Activated CD8-positive, alpha-beta T cell treated with anti-CD3 and anti-CD28 coated beads for 36 hours (primary cell): ENCODE results near the gene TAF1D. TPM values are rescaled to one million over a fixed set of nuclear protein-coding genes. Genes with fewer than 3 reads are reported as not detected.
A peak's percentile ranks its signal among the peaks of the same experiment; 100 is the strongest.
"Not testable (repeated sequence)": the region's sequence is repeated elsewhere in the genome, so short reads cannot be mapped to it uniquely, and the experiment has no call there.

ENCODE experiments used
- ATAC-seq: fragments of 200-7000 bp; cut with Tn5 transposase; one replicate; pipeline ENCODE4 v1.10.0; 2021; ENCODE audit warnings: mild to moderate bottlenecking, moderate library complexity
- CTCF ChIA-PET: fragments of 350-600 bp; sonication (Branson Sonifier 250); formaldehyde crosslinking; loops from one replicate; lab custom pipeline; 2021; ENCODE audit warnings: antibody characterized with exemption; lab: Charles Lee
- POLR2A ChIA-PET: fragments of 350-600 bp; sonication (Branson Sonifier 250); formaldehyde crosslinking; loops from one replicate; lab custom pipeline; 2021; ENCODE audit warnings: antibody characterized with exemption; lab: Charles Lee
- DNase-seq: peaks from one replicate; pipeline ENCODE4 v3.0.0-alpha.2; 2020
- H3K27ac Mint-ChIP-seq: one replicate; pipeline ENCODE4 v1.8.0; 2021; ENCODE audit warnings: mild to moderate bottlenecking, mixed read lengths
- H3K27me3 Mint-ChIP-seq: one replicate; pipeline ENCODE4 v1.8.0; 2021; ENCODE audit warnings: mixed read lengths
- H3K36me3 Mint-ChIP-seq: one replicate; pipeline ENCODE4 v1.8.0; 2021; ENCODE audit warnings: low read depth, mixed read lengths
- H3K4me1 Mint-ChIP-seq: one replicate; pipeline ENCODE4 v1.8.0; 2021; ENCODE audit warnings: low read depth, mixed read lengths
- H3K4me3 Mint-ChIP-seq: one replicate; pipeline ENCODE4 v1.8.0; 2021; ENCODE audit warnings: mild to moderate bottlenecking, moderate library complexity, mixed read lengths
- H3K9me3 Mint-ChIP-seq: one replicate; pipeline ENCODE4 v1.8.0; 2021; ENCODE audit warnings: mixed read lengths
- CTCF ChIP-seq: fragments of 200-600 bp; IDR thresholded peaks from one replicate; pipeline ENCODE4 v1.8.0; 2022; ENCODE audit warnings: antibody characterized with exemption, mild to moderate bottlenecking
- intact Hi-C: fragments of 100-400 bp; cut with micrococcal nuclease; formaldehyde crosslinking; loops from one replicate; pipeline ENCODE4 v1.10.0; 2022
- total RNA-seq, 2 experiments: library from RNA; stranded (reverse); gene quantifications; one replicate each; pipeline ENCODE4 v1.2.3, GENCODE V29; 2021

TAF1D gene
- total RNA-seq, 2 experiments from 2014 or later = 334 to 344 TPM

- POLR2A ChIA-PET = interaction anchor here (0.6 to 5.5 kb wide), 15 partner anchors 10 to 346 kb away, joined by 3 to 109 read pairs (median 4); partner anchors contain the start of genes C11orf54, PANX1 and TAF1D
- intact Hi-C loops = no loop called here
- CTCF ChIA-PET = interaction anchor here (1.2 to 2.1 kb wide), 4 partner anchors 12 to 44 kb away, joined by 5 to 8 read pairs (median 5); partner anchors contain the start of genes C11orf54 and TAF1D
- Mint-ChIP-seq H3K4me1 (peaks cover 28% of the 10 kb centered on the region), H3K4me3 (peak overlapping the region; percentile 98), H3K36me3 (peaks cover 27% of the 10 kb centered on the region), H3K9me3 (no peaks in the 10 kb centered on the region), H3K27ac (peak overlapping the region; percentile 96), H3K27me3 (no peaks in the 10 kb centered on the region)
- peak; percentile 1 for ATAC-seq
- TF ChIP-seq CTCF = no peak
- no peak for DNase-seq
Observed at GRCh38 chr11:93783362-93783761, 42.1 kb upstream of the TAF1D start.

- H3K4me3 Mint-ChIP-seq = no peak overlapping the region
- H3K27ac Mint-ChIP-seq = no peak overlapping the region
- DNase-seq = peak; percentile 53
- H3K9me3 Mint-ChIP-seq = no peaks in the 10 kb centered on the region
- CTCF ChIA-PET = no interaction called here
- H3K4me1 Mint-ChIP-seq = no peaks in the 10 kb centered on the region
- peaks cover 4% of the 10 kb centered on the region for H3K36me3 Mint-ChIP-seq
- ATAC-seq = no peak
- POLR2A ChIA-PET = interaction anchor here (0.6 to 3.9 kb wide), 2 partner anchors 9 to 48 kb away, joined by 3 to 10 read pairs; partner anchors contain the start of gene MED17
- no peaks in the 10 kb centered on the region for H3K27me3 Mint-ChIP-seq
- intact Hi-C loops = no loop called here
- TF ChIP-seq CTCF = peak; percentile 17
Observed at GRCh38 chr11:93775289-93775688, 34.0 kb upstream of the TAF1D start.

- H3K4me3 Mint-ChIP-seq, H3K36me3 Mint-ChIP-seq, DNase-seq, H3K9me3 Mint-ChIP-seq, ATAC-seq, intact Hi-C loops, H3K27ac Mint-ChIP-seq, H3K4me1 Mint-ChIP-seq, H3K27me3 Mint-ChIP-seq: not testable (repeated sequence)
- ChIA-PET CTCF (interaction anchor here (1.1 kb wide), 1 partner anchor 32 kb away, joined by 3 read pairs; no protein-coding TSS in a partner anchor), POLR2A (interaction anchor here (0.6 to 3.9 kb wide), 2 partner anchors 9 to 48 kb away, joined by 3 to 10 read pairs; partner anchors contain the start of gene MED17)
Observed at GRCh38 chr11:93774560-93774959, 33.3 kb upstream of the TAF1D start.

- TF ChIP-seq CTCF = no peak
- ATAC-seq (no peak), DNase-seq (no peak)
- H3K4me1 Mint-ChIP-seq = no peaks in the 10 kb centered on the region
- intact Hi-C loops = no loop called here
- CTCF ChIA-PET = interaction anchor here (1.1 kb wide), 1 partner anchor 31 kb away, joined by 3 read pairs; no protein-coding TSS in a partner anchor
- H3K9me3 Mint-ChIP-seq = no peaks in the 10 kb centered on the region
- H3K36me3 Mint-ChIP-seq = peaks cover 4% of the 10 kb centered on the region
- no peak overlapping the region for H3K4me3 Mint-ChIP-seq
- H3K27ac Mint-ChIP-seq = no peak overlapping the region
- H3K27me3 Mint-ChIP-seq = no peaks in the 10 kb centered on the region
- POLR2A ChIA-PET = interaction anchor here (3.9 kb wide), 1 partner anchor 10 kb away, joined by 10 read pairs; the partner anchor contains the start of gene MED17
Observed at GRCh38 chr11:93773601-93774200, 32.4 kb upstream of the TAF1D start.

- ChIA-PET POLR2A (interaction anchor here (1.2 to 3.9 kb wide), 2 partner anchors 11 kb away, joined by 4 to 10 read pairs; partner anchors contain the start of gene MED17), CTCF (no interaction called here)
- no peak for TF ChIP-seq CTCF
- H3K4me3 Mint-ChIP-seq = no peak overlapping the region
- DNase-seq (no peak), ATAC-seq (no peak)
- intact Hi-C loops = no loop called here
- peaks cover 4% of the 10 kb centered on the region for H3K36me3 Mint-ChIP-seq
- H3K9me3 Mint-ChIP-seq = no peaks in the 10 kb centered on the region
- H3K27ac Mint-ChIP-seq = no peak overlapping the region
- no peaks in the 10 kb centered on the region for H3K27me3 Mint-ChIP-seq
- H3K4me1 Mint-ChIP-seq = no peaks in the 10 kb centered on the region
Observed at GRCh38 chr11:93773045-93773477, 31.8 kb upstream of the TAF1D start.
